ENCODE measurements around the gene LCNL1.

Gene LCNL1

DNA sequence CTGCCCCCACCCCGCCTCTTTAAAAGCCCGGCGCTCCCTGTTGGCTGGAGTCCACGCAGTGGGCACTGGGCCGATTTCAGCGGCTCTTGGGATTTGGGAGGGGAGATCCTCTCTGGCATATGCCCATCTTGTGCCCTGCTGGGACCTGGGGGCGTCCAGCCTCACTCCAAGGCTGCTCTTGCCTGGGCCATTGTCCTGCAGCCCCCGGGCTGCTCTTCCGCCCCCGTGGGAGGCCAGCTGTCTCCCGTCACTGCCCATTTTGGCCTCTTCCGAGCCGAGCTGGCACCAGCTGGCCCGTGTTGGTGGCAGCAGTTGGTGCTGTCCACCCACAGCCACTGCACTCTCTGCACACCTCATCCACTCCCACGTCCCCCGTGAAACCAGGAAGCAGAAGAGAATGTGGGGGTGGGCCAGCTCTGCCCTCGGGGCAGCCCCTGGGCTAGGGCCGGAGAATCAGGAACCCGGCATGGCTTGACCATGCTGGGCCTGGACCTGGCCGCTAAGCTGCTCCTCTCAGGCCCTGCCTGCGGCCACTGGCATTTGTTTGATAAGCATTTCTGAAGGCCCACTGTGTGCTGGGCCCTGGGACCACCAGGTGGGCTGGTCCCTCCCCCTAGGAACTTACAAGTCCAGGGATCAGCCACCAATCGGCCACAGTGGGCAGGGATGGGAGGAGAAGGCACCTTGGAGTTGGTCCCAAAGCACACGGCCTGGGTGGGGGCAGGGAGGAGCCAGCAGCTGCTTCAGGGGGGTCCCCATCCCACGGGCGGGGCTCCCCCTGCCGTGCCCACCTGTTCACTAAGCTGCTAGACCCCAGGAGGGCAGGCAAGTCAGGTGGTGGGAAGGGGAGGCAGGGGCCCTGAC is 35.5 kb upstream of the LCNL1 start:
- no peak for DNase-seq

DNA sequence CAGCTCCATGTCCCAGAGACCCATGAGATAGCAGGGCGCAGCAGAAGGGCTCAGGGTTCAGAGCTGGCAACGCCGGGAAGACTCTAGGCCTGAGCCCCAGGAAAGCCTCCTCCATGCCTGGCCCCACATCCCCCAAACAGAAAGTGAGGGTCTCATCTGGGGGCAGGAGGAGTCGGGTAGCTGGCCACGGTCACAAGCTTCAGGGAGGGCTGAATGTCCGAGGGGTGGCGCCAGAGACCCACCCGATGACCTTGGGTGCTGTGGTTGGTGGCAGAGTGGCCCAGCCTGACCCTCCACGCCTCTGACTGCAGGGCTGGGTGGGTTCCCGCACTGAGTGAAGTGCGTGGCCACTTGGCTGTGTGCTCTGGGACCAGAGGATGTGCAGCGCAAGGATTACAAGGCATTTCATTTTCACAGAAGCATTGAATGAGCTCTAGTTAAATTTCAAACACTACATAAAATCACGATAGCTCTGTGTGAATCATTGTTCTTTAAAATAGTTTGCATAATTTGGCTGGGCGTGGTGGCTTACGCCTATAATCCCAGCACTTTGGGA is 34.8 kb upstream of the LCNL1 start:
- peak; percentile 76 for DNase-seq

DNA sequence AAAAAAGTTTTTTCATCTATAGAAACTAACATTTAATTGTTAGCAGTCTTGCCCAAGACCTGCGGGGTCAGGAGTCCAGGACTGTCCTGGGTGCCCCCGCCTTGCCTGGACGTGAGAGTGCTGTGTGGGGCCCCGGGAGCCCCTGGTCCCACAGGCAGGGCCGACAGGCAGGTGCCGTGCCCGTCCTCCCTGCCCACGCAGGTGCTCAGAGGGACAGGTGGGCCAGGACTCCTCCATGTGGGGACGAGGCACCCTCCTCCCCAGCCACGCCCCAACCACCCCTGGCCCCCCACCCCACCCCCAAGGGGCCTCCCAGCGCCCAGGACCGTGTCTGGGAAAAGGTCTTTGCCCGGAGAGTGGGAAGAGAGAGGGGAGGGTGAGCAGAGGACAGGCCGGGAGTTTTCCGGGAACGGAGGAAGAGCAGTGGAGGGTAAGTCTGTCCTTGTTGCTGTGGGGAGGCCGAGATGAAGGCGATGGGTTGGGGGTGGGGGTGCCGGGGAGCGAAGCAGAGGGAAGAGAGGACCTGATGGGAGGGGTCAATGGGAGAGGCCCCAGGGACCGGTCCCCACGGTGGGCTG is 33.5 kb upstream of the LCNL1 start:
- no peak for DNase-seq

DNA sequence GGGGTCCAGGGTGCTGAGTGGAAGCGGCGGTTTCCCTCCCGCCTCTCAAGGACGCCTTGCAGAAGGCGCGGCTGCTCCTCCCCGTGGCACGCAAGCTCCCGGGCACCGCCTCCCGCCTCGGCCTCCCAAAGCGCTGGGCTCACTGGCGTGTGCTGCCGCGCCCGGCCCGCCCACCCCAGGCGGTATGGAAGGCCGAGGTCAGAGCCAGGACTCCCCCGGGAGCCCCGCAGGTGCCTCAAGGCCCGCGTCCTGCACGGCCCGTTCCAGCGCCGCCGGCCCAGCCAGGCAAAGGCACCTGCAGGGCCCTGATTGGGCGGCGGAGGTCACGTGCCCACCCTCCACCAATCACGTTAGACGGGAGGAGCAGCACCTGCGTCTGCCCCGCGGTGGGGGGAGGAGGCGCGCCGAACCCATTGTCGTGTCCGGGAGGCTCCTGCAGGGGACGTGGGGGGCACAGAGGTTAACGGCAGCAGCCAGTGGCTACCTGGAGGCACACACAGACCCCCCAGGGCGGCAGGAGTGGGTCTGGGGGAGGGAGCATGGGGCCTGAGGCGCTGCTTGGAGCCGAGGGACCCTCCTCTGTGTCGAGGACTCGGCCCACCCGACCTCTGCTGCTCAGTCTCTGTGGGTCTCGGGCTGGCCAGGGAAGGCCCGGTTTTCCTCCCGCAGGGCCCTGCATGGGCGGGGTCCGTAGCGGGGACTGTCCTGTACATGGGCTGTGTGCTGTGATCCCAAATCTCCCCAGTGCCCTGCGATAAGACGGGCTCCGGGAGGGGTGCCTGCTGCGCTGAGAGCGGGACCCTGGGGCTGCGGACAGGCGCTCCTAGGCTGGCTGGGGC is 32.8 kb upstream of the LCNL1 start:
- peak; percentile 98 for DNase-seq

DNA sequence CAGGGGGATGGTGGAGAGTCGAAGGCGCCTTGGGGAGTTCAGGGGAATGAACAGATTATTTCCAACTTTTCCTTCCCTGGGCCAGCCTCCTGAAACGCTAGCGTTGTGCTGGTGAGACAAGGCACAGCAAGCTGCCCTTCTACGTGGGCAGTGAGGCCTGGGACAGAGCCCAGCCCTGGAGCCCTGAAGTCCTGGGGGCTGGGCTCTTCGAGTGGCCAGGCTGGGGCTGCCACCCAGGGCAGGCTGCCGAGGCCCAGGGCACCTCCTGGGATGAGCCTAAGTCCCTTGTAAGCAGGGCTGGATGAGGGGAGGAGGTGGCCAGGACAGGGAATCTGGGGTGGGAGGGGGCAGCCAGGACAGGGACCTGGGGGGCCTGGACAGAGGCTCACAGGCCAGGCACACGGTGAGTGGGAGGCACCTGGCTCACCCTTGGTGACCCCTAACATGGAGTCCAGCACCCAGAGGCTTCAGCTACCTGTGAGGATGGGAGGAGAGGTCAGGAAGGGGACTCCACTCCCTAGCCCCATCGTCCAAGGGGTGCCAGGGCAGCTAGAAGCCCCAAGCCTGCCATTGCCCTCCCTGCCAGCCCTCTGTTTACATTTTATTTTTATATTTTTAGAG is 32.0 kb upstream of the LCNL1 start:
- no peak for DNase-seq

DNA sequence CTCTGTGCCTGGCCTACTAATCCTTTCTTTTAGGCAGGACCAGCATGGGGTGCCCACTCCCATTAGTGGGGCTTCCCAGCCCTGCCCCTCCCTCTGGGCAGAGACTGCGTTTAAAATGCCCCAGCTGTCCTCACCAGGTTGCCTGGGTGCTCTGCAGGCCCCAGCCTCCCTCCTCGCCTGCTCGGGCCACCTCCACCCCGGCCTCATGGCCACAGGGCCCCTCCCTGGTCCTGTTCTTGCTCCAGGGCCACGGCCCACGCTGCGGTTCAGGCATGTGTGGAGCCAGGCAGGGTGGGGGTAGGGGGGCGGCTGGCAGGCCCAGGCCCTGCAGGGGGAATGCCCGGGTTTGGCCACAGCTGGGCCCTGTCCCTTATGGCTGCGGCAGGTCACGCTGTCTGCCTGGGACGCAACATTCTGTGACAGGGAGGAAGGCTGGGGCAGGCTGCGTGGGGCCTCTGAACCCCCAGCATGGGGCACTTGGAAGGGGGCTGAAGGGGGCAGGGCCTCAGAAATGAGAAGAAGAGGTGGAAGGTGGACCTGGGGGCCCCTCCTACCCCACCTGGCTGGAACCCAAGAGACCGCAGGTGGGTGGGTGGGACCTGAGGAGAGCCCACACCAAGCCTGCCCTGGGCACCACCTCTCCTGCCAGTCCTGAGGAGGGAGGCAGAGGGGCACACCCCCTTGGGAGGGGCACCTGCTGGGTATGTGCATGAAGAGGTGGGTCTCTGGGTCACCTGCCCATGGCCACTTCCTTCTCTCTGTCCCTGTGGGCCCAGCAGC is 31.1 kb upstream of the LCNL1 start, which contains the start of gene LCN12:
TSS of gene LCN12 (plus strand) at position 733 of the 780 bp plus-strand sequence. CDS start 55 bp downstream, outside the sequence.
- DNase-seq, result no peak

DNA sequence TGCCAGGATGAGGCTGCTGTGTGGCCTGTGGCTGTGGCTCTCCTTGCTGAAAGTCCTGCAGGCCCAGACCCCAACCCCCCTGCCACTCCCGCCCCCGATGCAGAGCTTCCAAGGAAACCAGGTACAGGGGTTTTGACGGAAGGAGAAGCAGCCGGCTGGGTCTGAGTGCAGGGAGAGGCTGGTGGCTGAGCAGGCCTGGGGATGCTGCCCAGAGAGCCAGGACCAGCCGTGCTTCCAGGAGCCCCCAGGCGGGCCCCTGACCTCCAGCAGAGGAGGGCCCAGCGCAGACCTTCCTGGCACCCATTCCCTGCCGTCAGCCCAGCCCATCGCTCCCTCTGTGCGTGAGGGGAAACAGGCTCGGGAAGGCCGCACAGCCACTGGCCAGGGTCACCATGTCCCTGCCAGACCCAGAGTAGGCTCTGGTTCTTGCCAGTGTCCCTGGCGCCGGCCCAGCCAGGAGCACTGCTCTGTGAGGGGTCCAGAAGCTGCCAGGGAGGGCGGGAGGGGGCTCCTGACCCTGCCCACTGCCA is 30.4 kb upstream of the LCNL1 start:
- no peak for DNase-seq

DNA sequence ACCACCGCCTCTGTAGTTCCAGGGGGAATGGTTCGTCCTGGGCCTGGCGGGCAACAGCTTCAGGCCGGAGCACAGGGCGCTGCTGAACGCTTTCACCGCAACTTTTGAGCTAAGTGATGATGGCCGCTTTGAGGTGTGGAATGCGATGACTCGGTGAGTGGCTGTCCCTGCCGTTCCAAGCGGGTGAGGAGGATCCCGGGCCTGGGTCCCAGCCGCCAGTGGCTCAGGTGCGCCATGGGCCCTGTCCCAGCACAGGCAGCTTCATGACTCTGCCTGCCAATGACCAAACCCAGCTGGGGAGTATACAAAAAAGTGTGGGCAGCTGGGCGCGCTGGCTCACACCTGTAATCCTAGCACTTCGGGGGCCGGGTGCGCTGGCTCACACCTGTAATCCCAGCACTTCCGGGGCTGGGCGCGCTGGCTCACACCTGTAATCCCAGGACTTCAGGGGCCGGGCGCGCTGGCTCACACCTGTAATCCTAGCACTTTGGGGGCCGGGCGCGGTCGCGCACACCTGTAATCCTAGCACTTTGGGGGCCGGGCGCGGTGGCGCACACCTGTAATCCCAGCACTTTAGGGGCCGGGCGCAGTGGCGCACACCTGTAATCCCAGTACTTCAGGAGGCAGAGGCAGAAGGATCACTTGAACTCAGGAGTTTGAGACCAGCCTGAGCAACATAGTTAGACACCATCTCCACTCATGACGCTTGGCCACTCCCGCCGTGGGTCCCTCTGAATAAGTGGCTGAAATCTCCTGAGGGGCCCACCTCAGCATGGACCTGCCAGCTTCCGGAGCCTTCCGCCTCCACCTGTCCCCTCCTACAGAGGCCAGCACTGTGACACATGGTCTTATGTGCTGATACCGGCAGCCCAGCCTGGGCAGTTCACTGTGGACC is 29.7 kb upstream of the LCNL1 start:
- no peak for DNase-seq

DNA sequence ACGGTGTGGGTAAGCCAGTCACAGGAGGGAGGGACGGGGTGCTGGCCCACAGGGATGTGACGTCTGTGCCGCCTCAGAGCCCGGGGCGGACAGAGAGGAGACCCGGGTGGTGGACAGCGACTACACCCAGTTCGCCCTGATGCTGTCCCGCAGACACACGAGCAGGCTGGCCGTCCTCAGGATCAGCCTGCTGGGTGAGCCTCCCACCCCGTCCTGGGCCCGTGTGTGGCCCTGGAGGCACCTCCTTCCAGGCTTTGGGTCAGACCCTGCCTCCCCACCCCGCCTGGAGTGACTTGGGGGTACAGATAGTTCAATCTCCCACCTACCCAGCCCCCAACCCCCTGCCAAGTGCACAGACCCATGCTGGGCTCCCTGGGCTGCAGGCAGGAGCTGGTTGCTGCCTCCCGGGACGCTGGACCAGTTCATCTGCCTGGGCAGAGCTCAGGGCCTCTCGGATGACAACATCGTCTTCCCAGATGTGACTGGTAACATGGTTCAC is 29.0 kb upstream of the LCNL1 start:
- DNase-seq, result no peak

DNA sequence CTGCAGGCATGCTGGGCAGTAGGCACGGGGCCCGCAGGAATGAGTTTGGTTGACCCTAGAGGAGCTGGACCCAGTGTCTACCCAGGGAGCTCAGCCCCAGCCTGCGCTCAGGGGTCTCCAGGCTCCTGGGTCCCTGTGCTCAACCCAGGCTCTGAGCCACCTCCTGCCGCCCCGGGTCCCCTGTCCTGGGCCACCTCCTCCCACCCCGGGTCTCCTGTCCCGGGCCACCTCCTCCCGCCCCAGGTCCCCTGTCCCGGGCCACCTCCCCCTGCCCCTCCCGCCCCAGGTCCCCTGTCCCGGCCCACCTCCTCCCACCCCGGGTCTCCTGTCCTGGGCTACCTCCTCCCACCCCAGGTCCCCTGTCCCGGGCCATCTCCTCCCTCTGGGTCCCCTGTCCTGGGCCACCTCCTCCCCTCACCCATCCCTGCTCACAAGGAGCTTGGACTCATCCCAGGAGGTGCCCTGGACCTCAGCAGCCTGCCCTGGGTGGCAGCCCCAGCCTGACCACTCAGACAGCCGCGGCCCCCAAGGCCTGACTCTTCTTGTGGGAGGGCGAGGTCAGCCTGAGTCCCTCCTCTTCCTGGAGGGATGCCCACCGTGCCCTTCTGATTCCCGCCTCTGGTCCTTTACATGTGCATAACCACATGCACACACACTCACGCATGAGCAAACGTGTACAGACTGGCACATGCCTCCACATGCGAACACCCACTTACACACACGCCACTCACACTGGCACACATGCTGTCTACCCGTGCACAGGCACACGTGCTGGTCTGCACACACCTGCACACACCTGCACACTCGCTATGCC is 28.3 kb upstream of the LCNL1 start:
- DNase-seq, result no peak

DNA sequence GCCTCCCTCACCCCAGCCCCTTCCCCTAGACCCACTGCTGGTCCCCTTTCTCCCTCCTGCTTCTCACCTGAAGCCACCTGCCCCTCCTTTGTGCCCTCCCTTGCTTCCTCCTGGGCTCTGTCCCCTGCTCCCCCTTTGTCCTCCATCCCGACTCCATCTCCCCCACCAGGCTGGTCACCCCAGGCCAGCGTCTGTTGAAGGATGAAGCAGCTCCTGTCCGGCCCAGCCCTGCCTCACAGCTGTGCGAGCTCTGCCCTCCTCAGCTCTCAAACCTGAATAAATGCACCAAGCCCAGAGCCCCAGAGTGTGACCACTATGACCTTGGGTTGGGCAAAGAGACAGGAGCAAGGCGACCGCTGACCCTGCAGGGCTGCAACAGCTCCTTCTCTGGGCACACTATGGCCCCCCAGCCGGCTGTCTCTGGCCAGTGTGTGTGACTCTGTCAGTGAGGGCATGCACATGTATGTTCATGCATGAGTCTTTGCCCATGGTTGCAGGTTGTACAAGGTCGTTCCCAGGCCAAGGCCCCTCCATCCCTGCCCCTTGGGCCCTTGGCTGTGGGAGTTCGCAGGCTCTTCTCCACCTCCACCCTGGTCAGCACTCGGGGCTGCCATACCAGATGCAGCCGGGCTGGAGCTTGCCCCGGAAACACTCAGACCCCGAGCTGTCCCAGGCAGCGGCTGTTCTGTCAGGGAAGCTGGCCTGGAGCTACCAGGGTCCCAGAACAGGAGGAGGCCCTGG is 27.4 kb upstream of the LCNL1 start:
- DNase-seq, result no peak

DNA sequence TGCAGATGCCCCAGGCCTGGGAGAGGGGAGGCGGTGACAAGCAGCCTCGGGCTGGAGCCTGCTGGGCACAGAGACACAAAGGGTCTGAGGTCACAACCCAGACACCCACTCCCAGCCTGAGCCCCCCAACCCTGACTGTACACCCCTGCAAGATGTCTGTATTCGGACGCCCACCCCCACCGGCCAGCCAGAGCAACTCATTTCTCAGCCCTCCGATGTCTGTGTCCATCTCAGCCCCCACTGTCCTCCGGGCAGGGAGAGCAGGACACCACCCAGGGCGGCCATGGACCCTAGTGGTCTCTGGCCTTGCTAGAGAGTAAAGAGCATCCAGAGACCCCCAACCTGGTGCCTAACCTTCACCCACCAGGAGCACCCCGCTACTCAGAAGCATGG is 26.9 kb upstream of the LCNL1 start:
- DNase-seq, result no peak

DNA sequence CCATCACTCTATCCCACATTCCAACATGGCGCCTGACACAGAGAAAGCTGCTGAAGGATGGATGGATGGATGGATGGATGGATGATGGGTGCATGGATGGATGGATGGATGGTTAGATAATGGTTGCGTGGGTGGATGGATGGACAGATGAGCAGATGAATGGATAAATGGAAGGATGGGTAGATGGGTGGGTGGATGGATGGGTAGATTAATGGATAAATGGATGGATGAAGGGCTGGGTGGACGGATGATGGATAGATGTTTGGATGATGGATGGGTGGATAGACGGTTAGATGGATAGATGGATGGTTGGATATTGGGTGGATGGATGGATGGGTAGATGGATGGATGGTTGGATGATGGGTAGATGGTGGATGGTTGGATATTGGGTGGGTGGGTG is 26.2 kb upstream of the LCNL1 start:
- DNase-seq, result no peak

DNA sequence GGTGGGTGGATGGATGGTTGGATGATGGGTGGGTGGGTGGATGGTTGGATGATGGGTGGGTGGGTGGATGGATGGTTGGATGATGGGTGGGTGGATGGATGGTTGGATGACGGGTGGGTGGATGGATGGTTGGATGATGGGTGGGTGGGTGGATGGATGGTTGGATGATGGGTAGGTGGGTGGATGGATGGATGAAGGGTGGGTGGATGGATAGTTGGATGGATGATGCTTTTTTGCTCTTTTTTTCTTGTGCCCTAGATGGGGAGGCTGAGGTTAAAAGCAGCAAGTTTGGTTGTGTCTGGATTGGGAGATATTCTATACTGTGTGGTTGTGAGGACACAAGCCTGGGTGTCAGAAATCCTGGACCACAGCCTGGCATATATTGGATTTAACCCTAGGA is 25.3 kb upstream of the LCNL1 start:
- DNase-seq, result no peak

DNA sequence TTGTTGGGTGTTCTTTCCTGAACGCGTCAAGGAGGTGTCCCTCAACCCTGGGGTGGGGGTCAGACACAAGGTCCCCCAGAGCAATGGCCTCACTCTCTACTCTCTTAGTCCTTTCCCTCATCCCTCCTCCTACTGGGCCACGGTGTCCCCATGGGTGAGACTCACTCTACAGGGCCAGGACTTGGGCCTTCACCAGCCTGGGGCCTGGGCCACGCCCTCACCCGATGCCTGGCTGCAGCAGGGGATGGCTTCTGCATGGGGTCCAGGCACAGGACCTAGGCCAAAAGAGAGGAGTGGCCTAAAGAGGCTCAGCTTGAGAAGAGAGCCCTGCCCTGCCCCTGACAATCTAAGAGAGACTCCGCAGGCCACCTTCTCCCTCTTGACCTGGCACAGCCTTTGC is 24.9 kb upstream of the LCNL1 start:
- no peak for DNase-seq

DNA sequence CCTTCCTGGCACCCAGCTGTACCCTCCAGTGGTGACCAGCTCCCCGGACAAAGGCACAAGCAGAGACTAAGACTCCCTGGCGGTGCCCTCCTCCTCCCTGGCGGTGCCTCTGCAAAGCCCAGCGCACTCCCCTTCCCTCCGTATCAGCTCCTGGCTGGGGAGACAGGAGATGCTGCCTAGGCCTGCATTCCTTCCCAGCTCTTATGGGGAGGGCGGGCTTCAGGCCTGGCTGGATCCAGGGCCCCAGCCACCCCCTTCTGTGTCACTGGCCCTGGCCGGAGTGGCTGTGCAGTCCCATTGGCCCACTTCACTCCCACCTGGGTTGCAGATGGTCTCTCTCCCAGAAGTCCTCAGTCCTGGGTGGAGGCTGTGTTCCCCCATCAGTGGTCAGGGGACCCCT is 24.3 kb upstream of the LCNL1 start:
- DNase-seq, result no peak

DNA sequence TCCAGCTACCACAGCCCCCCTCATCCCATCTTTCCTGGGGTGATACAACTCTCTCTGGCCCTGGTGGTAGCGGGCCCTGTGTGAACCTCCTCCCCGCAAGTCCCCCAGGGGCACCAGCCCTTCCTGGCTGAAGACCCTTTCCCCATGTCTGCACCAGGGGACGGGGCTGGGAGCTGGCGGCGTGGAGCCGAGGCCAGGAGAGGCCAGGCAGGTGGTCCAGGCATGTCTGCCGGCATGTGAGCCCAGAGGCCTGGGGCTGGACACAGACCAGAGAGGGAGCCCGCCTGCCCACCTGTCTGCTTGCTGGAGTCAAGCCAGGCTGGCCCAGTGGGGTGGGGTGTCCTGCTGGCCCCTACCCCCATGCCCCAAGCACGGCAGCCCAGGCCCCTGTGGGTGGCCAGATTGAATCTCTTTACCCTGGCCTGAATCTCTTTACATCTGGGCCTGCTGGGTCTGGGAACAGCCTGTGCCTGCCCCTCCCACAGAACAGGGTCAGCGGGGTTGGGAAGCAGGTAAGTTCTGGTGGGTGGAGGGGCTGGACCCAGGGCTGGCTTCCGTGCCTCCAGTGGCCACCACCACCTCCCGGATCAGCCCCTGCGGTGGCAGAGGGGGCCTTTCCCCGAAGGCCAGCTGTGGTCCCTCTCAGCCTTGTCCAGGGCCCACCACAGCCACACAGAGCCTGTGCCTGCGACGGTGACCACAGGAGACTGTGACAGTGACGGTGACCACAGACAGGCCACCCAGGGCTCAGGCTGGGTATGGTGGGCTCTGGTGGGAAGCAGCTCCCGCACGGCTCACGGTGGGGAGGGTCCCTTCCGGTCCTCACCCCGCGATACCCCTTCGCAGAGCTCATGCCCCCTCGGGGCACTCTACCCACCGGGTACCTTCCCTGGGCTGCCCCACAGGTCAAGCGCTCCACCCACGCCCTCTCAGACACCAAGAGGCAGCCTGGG is 23.6 kb upstream of the LCNL1 start:
- no peak for DNase-seq
